PC-9 (cell line): ENCODE data around the gene GCLM. TPM values are rescaled to one million over a fixed set of nuclear protein-coding genes. Genes with fewer than 3 reads are reported as not detected.

Experiments used
- BruUV-seq: library from RNA; stranded (reverse); fragments of 400-500 nt; replicated peaks from 2 replicates; lab custom pipeline; 2021; lab: Mats Ljungman, UMichigan
- CTCF ChIA-PET: fragments of 300-600 bp; sonication (Branson Sonifier 250); formaldehyde crosslinking; loops from one replicate; lab custom pipeline; 2022; ENCODE audit warnings: antibody characterized with exemption; lab: Charles Lee
- POLR2A ChIA-PET: fragments of 300-600 bp; sonication (Branson Sonifier 250); formaldehyde crosslinking; loops from one replicate; lab custom pipeline; 2022; ENCODE audit warnings: antibody characterized with exemption; ENCODE audit not compliant: unreplicated experiment; lab: Charles Lee
- DNase-seq, 2 experiments: peaks; one replicate each; pipeline versions ENCODE4 v3.0.0 to v3.0.0-alpha.2; 2015 to 2022; ENCODE audit warnings: mixed read lengths in 1 of 2
- H2AFZ ChIP-seq: fragments of 200-600 bp; sonication (generic); 2 replicates; pipeline ENCODE4 v1.8.1; 2017; ENCODE audit warnings: antibody characterized with exemption
- H3F3A ChIP-seq: fragments of 200-600 bp; sonication (generic); 2 replicates; pipeline ENCODE4 v1.8.1; 2017; ENCODE audit warnings: antibody characterized with exemption, mild to moderate bottlenecking, low read depth; ENCODE audit not compliant: insufficient read depth
- H3K27ac ChIP-seq: fragments of 200-600 bp; sonication (generic); 2 replicates; pipeline ENCODE4 v1.6.1; 2016; ENCODE audit warnings: mixed run types
- H3K27me3 ChIP-seq: fragments of 200-600 bp; sonication (generic); 2 replicates; pipeline ENCODE4 v1.6.1; 2016; ENCODE audit warnings: low read depth, mixed run types; ENCODE audit not compliant: insufficient read depth
- H3K36me3 ChIP-seq: fragments of 200-600 bp; sonication (generic); 2 replicates; pipeline ENCODE4 v1.6.1; 2016; ENCODE audit warnings: low read depth, mixed run types
- H3K4me1 ChIP-seq: fragments of 200-600 bp; sonication (generic); replicated peaks from 2 replicates; pipeline ENCODE4 v1.6.1; 2016; ENCODE audit warnings: mixed run types; ENCODE audit not compliant: insufficient read depth
- H3K4me2 ChIP-seq: fragments of 200-600 bp; sonication (generic); 2 replicates; pipeline ENCODE4 v1.6.1; 2017; ENCODE audit warnings: mixed run types
- H3K4me3 ChIP-seq: fragments of 200-600 bp; sonication (generic); 2 replicates; pipeline ENCODE4 v1.6.1; 2016; ENCODE audit warnings: mixed run types
- H3K79me2 ChIP-seq: fragments of 200-600 bp; sonication (generic); 2 replicates; pipeline ENCODE4 v1.6.1; 2017; ENCODE audit warnings: low read depth, mixed run types
- H3K9me2 ChIP-seq: fragments of 200-600 bp; sonication (generic); 2 replicates; pipeline ENCODE4 v1.8.1; 2017; ENCODE audit warnings: mild to moderate bottlenecking; ENCODE audit not compliant: insufficient read depth
- H3K9me3 ChIP-seq: fragments of 200-600 bp; sonication (generic); 2 replicates; pipeline ENCODE4 v1.8.1; 2016; ENCODE audit warnings: low read depth; ENCODE audit not compliant: insufficient read depth
- H4K20me1 ChIP-seq: fragments of 200-600 bp; sonication (generic); 2 replicates; pipeline ENCODE4 v1.8.1; 2017; ENCODE audit not compliant: insufficient read depth
- CTCF ChIP-seq: fragments of 200-600 bp; sonication (generic); conservative IDR thresholded peaks from 2 replicates; pipeline ENCODE4 v1.6.1; 2017; ENCODE audit warnings: mixed run types, antibody characterized with exemption, mild to moderate bottlenecking, moderate library complexity
- EZH2 ChIP-seq: fragments of 200-600 bp; sonication (generic); IDR thresholded peaks from 2 replicates; pipeline ENCODE4 v1.8.0; 2017; ENCODE audit warnings: antibody characterized with exemption, low read depth
- intact Hi-C: fragments of 100-400 bp; cut with micrococcal nuclease; formaldehyde crosslinking; loops from one replicate; pipeline ENCODE4 v1.10.0; 2022; ENCODE audit not compliant: unreplicated experiment
- total RNA-seq: library from RNA; stranded (reverse); gene quantifications from 2 replicates; pipeline ENCODE4 v1.2.3, GENCODE V29; 2021

GCLM gene
- total RNA-seq, 1 experiment from 2014 or later: 270 TPM

DNA sequence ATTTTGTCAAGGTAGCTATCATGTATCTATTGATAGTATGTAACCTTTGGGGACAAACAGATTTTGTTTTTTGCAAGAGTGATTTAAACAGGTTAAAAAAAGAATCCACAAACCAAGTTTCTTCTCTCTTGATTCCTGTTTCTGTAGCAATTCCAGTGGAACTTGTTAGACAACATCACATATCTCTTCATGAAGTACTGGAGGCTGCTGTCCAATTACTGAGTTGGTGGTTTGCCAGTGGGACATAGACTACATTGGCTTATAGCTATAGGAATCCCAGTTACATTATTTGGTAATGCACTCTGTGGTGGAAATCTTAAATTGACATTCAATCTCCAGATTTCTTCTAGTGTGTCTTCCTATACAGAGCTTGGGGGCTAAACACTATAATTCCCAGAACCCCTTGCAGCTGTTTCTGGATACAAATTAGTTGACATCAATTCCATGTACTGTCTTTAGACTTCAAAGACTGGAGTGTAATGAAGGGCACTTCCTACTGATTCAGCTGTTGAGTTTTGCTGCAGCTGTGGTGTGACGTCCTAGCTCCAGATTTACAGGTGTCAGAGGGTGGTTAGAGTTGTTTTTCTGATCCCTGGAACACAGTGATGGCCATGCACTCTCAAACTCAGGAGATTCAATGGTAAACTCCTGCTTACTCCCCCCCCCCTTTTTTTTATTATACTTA, 29.4 kb upstream of the GCLM start:
- Histone ChIP-seq H3K27me3 (no peaks in the 10 kb centered on the region), H3K4me1 (peaks cover 12% of the 10 kb centered on the region; the same call in 1 of the 2 replicates), H3K9me2 (no peaks in the 10 kb centered on the region), H3K4me2 (peak overlapping the region; percentile 11; the same call in 1 of the 2 replicates), H3K27ac (no peak overlapping the region), H4K20me1 (no peaks in the 10 kb centered on the region), H3K9me3 (peaks cover 19% of the 10 kb centered on the region), H2AFZ (no peak overlapping the region), H3K36me3 (no peaks in the 10 kb centered on the region; the same call in 1 of the 2 replicates), H3F3A (peaks cover 5% of the 10 kb centered on the region; the same call in 1 of the 2 replicates), H3K4me3 (no peak overlapping the region), H3K79me2 (no peaks in the 10 kb centered on the region)
- TF ChIP-seq EZH2 (no peak), CTCF (no peak)
- BruUV-seq: no TSS peak
- peak in 1 of 2 experiments; percentile 72 for DNase-seq
- CTCF ChIA-PET: no interaction called here
- POLR2A ChIA-PET: no interaction called here
- intact Hi-C loops: no loop called here

DNA sequence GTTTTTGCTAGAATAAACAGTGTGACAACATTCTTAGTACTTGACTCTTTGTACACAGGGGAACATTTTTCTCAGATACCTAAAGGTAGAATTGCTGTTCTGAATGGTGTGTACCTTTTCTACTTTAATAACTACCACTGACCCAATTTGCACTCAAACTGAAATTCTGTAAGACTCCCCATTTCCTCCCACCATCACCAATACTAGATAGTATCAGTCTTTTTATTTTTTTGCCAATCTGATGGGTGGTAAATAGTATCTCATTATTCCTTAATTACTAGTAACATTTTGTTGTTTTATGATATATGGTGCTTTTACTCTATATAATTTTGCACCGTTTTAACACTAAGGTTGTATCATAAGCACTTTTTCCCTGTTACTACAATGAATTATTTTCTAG, 28.8 kb upstream of the GCLM start:
- ChIA-PET CTCF (no interaction called here), POLR2A (no interaction called here)
- H3K36me3 ChIP-seq: no peaks in the 10 kb centered on the region; the same call in 1 of the 2 replicates

DNA sequence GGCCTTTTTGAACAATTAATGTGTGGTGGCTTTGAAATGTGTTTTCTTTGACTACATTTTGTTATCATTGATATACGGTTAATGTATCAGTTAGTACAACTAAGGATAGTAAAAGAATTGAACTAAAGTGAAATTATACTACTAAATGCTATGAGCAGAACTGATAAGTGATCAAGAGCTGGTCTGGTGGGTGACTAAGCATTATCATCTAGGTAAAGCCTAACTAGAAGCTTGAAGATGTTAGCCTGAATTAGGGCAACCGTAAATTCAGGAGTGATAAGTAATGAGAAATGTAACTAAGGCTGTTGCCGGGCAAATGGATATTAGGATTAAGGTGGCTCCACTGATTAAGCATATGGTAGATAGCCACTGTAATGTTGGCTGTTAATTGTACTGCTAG, 16.0 kb upstream of the GCLM start:
- no peaks in the 10 kb centered on the region for H3F3A ChIP-seq
- H3K4me3 ChIP-seq: no peak overlapping the region
- intact Hi-C loops: no loop called here
- POLR2A ChIA-PET: no interaction called here
- H3K27ac ChIP-seq: no peak overlapping the region
- DNase-seq: no peak
- H3K9me3 ChIP-seq: peaks cover 24% of the 10 kb centered on the region; the same call in 1 of the 2 replicates
- H3K36me3 ChIP-seq: no peaks in the 10 kb centered on the region
- TF ChIP-seq CTCF (no peak), EZH2 (no peak)
- no peaks in the 10 kb centered on the region; the same call in 1 of the 2 replicates for H3K9me2 ChIP-seq
- no peak overlapping the region; the same call in 1 of the 2 replicates for H2AFZ ChIP-seq
- H3K79me2 ChIP-seq: no peaks in the 10 kb centered on the region
- CTCF ChIA-PET: no interaction called here
- no peak overlapping the region for H3K4me2 ChIP-seq
- no TSS peak for BruUV-seq
- H3K4me1 ChIP-seq: no peaks in the 10 kb centered on the region
- H4K20me1 ChIP-seq: no peaks in the 10 kb centered on the region
- H3K27me3 ChIP-seq: no peaks in the 10 kb centered on the region

More for the DNA sequence above, 28.8 kb upstream of the GCLM start:
- Histone ChIP-seq H3K27me3 (no peaks in the 10 kb centered on the region), H3K79me2 (no peaks in the 10 kb centered on the region), H3K4me1 (peaks cover 12% of the 10 kb centered on the region; the same call in 1 of the 2 replicates), H3K9me3 (peaks cover 19% of the 10 kb centered on the region), H3F3A (peaks cover 5% of the 10 kb centered on the region; the same call in 1 of the 2 replicates), H3K4me2 (peak overlapping the region; percentile 11; the same call in 1 of the 2 replicates), H3K9me2 (no peaks in the 10 kb centered on the region), H3K4me3 (no peak overlapping the region), H4K20me1 (no peaks in the 10 kb centered on the region), H3K27ac (no peak overlapping the region), H2AFZ (no peak overlapping the region)
- no peak for TF ChIP-seq EZH2
- intact Hi-C loops: no loop called here
- DNase-seq: no peak
- no TSS peak for BruUV-seq
